GM21447 (cell line): Measurements from ENCODE around the gene CCDC92B.

Experiments used
- ATAC-seq: cut with Tn5 transposase; IDR thresholded peaks from one replicate; pipeline ENCODE4 v1.9.1; 2021; ENCODE audit not compliant: unreplicated experiment

CCDC92B gene

DNA sequence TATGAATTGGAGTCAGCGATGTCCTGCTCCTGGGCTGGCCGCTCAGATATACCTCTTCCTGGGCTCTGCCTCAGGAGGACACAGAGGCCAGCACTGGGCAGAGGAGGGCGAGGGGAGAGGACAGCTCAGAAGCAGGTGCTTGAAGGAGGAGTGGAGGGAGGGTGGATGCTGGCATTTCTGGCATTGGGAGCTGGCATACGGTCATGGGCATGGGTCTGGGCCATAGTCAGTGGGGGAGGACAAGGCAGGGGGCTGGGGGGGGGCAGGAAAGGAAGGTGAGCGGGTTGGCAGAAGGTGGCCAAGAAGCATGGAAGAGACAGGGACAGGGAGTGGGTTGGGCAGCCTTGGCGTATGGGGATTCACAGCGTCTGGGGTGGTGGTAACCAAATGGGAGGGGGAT is 30.1 kb upstream of the CCDC92B start:
- ATAC-seq, result no peak

DNA sequence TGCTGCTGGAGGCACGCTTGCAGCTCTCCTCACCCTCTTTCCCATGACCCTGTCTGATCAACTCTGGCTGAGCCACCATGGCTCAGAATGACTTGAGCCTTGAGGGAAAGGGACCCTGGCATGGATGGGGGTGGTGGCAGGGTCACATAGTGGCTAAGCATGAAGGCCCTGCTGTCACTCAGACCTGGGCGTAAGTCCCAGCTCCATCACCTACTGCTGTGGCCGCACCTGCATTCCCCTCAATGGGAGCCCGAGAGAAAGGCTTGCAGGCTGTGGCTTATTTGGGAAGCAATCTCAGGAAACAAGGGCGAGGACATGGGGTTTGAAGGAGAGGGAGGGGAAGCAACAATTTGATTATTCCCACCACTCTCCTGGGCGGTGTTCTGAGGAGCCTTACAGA is 29.0 kb upstream of the CCDC92B start:
- ATAC-seq, result no peak

DNA sequence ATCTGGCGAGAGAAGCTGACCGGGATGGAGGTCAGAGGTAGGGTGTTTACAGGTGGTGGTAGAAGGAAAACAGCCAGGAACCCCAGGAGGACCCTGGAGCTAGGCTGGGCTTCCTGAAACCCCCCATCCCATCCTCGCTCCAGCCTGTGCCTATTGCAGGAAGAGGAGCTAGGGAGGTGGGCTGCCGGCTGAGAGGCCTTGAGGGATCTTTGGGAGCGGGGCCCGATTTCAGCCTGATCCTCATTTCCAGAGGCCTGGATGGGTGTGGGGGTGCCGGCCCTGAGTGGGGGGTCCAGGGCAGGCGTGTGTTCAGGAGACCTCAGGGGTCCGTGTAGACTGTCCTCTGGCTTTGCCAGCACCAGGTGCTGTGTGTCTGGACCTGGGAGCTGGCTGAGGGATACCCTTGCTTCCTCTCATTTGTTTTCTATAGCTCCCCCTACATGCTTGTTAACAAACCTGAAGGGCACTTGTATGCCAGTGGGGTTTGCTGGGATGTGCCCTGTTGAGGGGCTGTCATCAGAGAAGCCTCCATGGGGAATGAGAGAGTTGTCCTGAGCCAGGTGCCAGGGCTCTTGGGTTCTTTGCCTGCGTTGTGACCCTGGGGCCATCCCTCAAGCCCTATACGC is 27.9 kb upstream of the CCDC92B start:
- ATAC-seq, result no peak

DNA sequence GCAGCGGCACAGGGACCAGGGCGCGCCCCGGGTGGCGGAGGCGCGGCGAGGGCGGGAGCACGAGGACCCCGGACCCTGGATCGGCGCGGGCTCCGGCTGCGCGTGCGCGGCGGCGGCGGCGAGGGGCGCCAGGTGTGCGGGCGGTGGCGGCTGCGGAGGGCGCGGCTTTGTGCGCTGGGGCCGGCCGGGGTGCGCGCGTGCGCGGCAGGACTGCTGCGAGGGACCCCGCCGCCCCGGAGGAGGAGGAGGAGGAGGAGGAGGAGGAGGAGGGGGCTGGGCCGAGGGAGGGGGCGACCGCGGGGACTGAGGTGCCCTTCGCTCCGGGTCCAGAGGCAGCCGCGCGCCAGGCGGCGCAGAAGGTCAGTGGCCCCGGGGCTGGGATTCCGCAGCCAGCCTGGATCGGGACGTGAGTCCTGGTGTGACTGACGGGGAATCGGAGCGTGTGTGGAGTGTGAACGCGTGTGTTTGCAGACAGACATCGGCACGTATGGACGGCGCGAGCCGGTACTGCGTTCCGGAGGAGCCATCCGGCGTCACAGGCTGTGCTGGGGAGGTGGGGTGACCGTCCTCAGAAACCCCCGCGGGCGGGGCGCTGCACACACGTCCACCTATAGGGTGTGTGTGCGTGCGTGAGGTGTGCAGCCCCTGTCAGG is 27.3 kb upstream of the CCDC92B start:
- no peak for ATAC-seq

DNA sequence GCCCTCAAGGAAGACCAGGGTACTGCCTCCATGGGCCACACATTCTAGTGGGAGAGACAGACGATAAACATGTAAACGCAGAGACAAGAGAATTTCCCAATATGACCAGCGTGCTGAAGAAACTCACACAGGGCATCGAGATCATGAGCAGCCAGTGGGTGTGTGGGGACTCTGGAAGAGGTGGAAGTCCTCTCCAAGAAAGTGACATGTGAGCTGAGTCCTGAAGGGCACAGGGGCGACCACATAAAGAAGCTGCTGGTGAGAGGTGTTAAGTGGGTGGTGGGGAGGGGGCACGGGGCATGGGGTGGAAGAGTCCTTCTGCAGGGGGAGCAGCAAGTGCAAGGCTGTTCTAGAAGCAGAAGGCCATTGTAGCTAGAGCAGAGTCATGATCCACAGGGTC is 25.8 kb upstream of the CCDC92B start:
- no peak for ATAC-seq

DNA sequence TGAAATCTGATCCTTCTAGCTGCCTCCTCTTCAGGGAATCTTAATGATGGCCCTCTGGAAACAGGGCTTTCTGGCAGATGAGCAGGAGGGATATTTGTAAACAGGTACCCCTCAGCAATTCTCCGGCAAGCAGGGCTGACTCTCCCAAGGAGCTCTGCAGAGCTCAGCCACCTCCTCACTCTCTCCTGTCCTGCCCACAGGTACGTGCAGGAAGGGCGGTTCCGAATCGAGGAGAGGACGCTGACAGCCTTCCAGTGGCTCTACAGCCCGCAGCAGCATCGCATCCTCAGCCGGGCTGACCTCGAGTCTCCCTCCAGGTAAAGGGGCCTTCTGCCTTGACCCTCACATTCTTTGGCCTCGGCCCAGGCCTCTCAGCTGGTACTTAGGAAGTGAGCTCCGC is 20.7 kb upstream of the CCDC92B start:
- no peak for ATAC-seq

DNA sequence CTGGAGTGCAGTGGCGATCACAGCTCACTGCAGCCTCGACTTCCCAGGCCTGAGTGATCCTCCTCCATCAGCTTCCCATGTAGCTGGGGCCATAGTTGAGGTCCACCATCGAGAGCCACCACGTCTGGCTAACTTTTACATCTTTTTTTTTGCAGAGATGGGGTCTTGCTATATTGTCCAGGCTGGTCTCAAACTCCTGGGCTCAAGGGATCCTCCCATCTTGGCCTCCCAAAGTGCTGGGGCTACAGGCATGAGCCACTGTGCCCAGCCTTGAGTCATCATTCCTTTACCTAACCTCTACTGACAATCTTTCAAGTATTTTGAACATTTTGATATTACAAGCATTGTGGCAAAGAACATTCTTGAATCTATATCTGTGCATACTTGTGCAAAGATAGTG is 9.4 kb upstream of the CCDC92B start:
- no peak for ATAC-seq

DNA sequence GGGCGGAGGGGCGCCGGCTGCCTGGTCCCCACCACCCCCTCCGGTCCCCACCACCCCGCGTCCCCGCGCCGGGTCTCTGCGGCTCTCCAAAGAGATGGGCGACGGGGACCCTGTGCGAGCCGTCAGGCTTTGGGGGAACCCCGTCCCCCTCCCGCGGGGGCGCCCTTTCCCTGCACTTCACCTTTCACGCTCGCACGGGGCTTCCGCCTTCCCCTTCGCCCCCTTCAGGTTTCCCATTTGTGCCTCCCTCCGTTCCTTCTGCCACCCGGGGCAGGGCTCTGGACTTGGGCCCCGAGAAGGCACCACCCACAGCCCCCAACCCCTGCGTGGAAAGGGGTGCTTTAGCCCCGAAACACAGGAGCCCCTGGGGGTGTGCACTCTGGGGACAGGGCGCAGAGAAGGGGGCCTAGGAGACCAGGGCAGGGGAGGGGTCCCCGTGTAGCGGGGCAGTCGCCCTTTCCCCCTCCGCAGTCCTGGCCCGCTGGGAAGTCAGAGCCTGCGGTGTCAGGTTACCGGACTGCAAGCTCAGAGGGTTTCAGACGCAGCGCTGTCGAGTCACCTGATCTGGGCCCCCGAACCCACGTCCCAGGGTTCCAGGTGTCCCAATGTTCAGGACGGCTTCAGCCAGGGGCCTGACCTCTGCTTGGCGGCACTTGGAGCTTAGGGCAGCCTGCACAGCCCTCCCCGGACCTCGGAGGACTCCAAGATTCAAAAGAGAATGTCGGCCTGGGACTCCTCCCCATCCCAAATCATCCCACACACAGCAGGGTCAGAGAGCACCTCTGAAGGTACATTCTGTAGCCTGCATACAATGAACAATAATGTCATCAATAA is 6.7 kb upstream of the CCDC92B start:
- ATAC-seq, result no peak

DNA sequence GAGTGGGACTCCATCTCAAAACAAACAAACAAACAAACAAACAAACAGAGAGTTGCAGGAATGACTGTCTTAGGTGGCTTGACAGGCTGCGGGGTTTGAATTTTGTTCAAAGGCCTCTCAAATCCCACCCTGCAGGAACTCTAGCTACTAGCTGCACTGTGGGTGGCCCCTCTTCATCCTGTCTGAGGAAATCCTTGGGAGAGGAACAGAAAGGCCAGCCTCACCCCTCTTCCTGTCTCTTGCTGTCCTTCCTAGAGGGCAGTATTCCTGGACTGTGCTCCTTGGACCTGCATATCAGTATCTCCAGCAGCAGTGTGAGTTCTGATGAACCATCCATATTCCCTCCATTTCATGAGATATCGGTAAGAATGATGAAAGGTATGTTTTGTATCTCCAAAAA is 2.0 kb upstream of the CCDC92B start:
- no peak for ATAC-seq

DNA sequence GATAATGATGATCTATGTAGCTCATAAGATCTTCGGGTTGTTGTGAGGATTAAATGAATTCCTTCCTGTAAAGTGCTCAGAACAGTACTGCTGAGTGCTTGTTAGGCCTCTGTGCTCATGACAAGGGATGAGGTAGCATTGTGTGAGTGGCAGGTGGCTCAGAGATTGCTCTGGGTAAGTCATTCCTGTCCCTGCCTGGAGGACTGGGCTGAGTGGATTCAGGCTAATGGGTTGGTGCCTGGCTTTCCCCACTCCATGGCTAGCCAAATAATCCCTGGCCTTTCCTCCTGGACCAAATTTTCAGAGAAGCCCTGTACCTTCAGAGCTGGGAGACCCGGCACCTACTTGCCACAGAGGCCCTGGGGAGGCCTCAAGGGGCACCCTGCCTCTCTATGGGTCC is 1.3 kb upstream of the CCDC92B start:
- ATAC-seq, result no peak

DNA sequence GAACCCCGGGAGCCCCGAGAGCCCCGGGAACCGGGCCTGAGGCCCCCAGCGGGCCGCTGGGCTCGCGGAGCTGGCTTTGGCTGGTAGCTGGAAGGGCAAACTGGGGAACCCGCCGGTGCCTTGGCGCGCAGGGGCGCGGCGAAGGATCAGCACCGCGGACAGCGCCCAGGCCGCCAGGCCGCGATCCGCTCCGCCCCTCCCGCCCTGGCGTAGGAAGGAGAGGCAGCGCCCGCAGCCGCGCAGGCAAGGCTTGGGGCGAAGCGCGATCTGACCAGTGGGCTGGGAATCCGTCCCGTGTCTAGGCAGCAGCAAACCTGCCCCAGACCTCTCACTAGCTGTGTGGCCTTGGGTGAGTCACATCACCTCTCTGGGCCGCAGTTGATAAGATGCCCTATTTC is 331 bp upstream of the CCDC92B start:
- ATAC-seq, result no peak

DNA sequence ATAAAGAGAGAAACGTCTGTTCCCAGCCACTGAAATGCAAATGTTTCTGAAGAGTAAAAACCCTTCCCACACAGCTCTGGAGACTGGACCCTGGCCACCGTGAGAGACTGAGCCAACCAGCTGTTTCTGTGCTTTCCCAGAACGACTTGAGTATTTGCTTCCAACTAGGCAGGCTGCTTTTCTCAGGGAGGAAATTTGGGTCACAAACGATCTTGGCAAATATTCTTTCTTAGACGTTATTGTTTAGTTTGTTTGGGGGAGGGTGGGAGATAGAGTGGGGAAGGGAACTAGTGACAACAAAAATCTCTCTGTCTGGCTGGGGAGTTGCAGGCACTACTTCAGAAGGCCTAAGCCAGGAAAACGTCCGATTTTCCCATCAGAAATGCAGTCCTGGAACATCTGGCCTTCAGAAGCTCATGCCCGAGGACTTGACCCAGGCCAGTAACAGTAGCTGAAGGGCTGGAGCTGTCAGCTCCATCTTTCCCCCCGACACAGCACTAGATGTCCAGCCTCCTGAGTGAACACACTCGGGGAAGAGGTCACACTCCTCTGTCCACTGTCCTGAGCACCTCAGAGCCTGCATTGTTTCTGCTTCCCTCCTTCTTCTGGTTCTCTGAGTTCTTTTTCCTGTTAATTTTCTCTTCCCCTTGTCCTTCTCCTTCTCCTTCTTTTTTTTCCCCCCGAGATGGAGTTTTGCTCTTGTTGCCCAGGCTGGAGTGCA is 4.0 kb downstream of the CCDC92B start:
- ATAC-seq, result no peak

DNA sequence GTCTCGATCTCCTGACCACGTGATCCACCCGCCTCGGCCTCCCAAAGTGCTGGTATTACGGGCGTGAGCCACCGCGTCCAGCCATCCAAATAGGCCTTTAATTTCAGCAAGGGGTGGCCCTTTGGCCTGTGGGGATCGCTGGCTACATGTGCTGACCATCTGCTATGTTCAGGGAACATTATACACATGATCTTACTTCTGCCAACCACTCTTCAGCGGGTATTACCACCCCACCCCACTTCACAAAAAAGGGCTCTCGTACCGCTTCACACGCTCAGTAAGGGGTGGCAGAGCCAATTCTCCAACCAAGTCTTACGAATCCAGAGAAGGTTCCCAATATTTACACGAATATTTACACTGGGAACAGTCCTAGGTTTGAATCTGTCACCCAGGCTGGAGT is 11.8 kb downstream of the CCDC92B start:
- no peak for ATAC-seq

DNA sequence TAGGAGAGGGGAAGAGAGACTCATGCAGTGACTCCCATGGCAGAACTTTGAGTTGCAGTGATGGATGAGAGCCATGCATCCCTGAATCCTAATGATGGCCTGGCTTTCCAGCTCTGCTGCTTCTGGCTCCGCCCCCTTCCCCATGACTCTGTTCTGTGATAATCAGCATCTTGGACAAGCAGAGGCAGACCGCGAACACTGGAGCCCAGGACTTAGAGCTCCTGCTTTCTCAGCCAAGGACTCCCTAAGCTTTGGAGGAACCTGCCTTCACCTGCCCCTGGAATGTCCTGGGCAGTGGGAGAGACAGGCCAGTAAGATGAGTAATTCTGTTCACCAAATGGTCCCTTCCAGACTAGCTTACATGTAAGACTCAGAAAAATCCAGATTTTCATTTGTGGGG is 12.5 kb downstream of the CCDC92B start:
- ATAC-seq, result no peak

DNA sequence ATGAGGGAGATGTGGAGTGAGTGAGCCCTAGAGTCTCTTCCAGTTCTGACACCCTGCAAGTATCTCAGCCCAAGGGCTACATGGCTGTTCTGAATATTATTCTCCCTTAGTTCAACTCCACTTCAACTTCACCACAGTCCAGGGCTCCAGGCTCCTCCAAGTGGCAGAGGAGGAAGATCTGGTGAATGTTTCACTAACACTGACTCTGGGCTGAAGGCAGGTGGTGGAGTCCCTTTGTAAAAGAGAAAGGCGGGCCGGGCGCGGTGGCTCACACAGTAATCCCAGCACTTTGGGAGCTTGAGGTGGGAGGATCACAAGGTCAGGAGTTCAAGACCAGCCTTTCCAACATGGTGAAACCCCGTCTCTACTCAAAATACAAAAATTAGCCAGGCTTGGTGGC is 13.6 kb downstream of the CCDC92B start:
- ATAC-seq, result no peak

DNA sequence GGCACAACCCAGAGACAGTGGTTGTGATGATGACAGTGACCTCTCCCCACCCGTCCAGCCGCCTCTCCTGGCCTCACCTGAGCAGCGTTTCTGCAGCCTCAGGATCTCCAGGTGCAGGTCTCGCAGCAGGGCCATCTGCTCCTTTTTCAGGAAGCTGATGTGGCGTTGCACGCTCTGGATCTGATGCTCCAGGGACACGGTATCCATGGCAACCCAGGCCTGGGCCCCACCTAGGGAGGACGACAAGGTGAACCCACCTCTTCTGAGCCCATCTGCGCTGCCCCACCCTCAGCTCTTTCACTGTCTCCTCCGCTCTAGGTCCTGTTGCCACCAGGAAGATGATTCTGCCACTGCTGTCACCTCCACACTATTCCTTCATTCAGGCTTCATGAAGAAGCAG is 14.5 kb downstream of the CCDC92B start:
- ATAC-seq, result no peak

DNA sequence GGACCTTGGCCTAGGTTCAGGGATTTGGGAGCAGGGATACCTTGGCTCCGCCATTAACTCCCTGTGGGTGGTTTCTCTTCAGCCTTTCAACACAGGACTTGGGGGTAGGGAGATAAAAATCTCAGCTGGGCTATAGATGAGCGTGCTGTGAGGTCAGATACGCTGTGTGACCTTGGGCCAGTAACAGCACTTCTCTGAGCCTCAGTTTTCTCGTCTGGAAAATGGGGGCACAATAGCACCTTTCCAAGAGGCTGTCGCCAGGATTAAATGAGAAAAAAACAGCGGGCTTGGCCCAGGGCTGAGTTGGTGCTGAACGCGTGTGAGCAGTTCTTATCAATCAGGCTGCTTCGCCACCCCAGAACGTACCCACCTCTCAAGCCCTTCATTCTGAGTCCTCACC is 17.6 kb downstream of the CCDC92B start:
- no peak for ATAC-seq

DNA sequence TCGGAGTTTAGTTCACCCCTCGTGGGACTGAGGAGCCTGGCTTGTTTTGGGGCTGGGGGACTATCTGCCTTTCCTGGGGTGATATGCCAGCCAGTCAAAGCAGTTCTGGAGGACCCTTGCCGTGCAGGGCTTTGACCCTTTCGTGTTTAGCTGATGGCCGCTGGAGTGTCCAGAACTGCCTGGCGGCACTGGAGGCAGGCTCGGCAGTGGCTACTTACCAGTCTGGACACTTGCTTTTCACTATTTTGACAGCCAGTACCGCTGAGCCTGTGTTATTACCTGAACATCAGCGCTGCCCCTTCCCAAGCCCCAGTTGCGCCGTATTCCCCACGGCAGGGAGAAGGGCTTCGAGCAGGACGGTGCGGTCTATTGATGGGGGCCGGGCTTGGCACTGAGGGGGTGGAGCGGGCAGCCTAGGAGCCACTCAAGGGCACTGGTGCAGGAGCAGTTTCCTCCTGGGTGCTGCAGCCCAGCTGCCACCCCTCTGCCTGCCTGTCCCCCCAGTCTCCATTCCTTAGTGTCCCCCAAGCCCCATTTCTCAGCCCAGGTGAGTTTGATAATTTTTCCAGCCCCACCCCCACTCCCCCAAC is 18.6 kb downstream of the CCDC92B start:
- no peak for ATAC-seq

DNA sequence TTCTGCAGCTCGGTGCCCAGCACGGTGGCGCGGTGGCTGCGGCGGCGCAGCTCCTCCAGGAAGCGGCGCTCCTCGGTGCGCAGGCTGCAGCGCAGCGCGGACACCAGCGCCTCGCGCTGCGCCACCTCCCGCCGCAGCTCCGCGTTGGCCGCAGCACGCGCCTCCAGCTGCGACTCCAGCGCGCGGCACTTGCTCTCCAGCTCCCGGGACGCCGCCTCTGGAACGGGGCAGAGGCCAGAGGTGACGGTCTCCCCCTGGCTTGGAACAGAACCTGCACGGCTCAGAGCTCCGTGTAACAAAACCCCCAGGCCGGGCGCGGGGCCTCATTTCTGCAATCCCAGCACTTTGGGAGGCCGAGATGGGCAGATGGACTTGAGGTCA is 24.7 kb downstream of the CCDC92B start:
- no peak for ATAC-seq

DNA sequence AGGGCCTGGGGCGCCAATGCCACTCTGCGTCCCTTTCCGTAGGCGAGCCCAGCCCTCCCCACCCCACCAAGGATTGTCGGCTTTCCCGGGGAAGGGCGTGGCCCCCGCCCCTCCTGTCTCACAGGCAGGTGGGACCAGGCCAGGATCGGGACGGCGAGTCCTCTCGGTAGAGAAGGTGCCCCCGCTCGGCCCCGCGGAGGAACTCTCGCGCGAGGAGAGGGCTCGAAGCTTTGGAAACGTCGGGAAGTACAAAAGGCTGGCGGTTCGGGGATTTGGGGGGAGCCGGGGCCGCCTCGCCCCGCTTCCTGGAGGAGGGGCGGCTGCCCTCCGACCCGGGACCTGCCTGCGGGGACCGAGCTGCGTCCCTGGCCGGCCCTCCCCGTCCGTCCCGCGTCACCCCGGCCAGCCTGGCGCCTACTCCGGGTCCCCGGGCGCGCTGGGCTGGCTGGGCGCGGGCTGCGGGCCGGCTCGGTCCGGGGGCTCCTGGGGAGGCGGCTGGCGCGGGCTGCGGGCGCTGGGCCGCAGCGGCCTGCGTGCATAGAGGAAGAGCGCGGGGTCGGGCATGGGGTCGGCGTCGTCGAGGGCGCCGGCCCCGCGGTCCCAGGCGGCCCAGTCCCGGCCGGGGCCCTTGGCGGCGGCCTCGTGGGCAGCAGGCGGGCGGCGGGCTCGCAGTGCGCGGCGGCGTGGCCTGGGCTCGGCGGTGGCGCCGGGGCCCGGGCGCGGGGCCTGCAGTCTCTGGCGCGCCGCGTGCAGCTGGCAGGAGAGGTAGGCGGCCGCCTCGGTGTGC is 25.3 kb downstream of the CCDC92B start:
- ATAC-seq, result no peak
